Fibroblast of peridontal ligament (primary cell): ENCODE data around the gene ANKRD65.
"Not testable (repeated sequence)": the region's sequence is repeated elsewhere in the genome, so short reads cannot be mapped to it uniquely, and the experiment has no call there.

Source experiments
- DNase-seq: peaks from one replicate; pipeline ENCODE4 v3.0.0-alpha.2; 2010; ENCODE audit errors: extremely low read depth

ANKRD65 gene

DNA sequence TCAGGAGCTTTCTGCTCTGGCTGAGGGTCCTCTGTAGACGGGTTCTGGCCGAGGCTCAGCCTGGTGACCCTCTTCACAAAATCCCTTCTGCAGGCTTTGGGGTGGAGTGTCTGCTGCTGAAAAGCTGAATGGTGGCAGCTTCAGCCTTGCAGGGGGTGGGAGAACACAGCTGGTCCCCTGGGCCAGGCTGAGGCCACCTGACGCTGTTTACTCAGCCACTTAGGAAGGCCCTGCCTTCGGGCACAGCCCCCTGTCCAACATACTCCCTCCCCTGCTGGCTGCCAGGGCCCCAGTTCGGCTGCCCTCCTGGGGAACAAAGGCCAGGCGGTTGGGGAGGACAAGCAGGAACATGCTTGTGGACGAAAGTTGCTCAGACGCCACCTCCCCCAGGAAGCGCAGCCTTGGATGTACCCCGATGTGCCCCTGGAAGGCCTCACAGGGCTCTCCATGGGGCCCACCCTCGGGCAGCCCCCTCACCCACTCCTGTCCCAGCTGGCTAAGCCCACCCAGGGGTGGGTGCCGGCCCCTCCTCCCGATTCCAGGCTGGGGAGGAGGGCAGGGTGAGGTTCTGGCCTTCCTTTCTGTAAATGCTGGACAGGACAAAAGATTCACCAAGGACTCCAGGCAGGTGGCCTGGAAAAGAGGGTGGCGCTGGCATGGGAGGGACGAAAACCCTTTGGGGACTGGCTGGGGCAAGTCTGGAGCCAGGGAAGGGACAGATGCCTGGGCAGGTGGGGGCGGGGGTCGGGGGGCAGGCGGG lies at the start of gene ANKRD65:
Gene ANKRD65 (minus strand): TSS at position 130 of the 760 bp plus-strand sequence. CDS start 271 bp downstream, outside the sequence.
- DNase-seq: no peak

DNA sequence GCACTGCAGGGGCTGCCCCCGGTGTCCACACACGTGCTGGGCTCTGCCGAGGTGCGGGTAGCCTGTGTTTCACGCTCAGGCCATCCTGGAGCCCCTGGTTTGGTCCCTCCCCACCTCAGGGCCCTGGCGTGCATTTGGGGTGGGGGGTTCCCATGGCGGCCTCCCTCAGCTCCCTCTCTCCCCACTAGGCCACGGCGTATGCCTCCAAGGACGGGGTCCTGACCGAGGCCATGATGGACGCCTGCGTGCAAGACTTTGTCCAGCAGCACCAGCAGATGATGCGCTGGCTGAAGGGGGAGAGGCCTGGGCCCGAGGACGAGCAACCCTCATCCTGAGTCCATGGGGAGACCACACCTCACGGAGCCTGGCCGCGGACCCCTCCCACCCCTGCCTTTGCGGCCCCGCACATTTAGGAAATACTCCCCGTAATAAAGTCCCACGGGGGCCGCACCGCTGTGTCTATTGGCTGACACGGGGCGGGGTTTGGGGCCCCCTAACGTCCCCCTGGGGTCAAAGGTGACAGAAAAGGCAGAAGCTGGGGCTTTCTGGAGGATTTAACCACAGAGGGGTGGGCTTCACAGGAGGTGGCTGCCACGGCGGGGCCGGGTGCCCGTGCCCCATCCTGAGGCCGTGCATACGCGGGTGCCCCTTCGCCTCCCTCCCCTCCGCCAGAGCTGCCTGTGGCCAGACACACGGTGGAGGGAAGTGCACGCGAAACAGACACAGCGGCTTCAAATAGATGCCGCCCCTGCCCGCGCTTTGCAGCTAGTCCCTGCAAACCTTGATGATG lies 47.3 kb upstream of the ANKRD65 start:
- DNase-seq: not testable (repeated sequence)

DNA sequence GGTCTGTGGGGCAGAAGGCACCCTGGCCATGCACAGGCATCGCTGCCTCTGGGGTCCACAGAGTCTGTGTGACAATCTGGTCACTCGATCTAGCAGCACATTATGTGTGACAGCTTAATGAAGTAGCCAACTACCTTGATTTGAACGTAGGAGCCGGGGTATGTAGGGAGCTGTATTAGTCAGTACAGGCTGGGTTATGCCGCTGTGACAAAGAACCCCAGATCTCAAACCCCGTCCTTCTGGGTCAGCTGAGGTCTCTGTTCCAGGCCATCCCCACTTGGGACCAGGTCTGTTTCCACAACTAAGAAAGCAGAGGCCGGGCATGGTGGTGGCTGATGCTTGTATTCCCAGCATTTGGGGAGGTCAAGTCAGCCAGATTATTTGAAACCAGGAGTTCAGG lies 42.2 kb upstream of the ANKRD65 start:
- no peak for DNase-seq

DNA sequence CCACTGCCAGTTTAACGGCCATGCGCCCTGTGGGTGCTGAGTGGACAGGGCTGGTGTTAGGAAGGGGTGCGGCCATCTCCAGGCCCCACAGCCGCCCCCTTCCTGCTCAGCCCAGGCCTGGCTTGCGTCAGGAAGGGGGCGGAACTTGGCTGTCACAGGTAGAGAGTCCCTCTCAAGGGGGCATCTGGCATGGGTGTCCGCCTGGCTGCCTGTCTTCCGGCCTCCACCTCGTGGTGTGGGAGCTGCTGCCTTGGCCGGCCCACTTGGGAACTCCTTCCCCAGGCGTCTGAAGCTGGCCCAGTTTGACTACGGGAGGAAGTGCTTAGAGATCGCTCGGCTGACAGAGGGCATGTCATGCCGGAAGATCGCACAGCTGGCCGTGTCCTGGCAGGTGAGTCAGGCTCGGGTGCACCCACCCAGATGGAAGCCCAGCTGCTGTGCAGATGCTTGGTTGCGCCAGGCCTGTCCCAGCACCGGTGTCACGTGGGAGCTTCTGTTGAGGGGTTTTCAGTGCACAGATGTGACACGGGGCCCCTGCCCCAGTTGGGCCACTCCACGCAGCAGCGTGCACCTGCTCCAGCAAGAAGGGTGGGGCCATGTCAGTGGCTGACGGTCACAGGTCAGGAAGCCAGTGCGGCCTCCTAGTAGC lies 41.4 kb upstream of the ANKRD65 start:
- DNase-seq: peak; percentile 10

DNA sequence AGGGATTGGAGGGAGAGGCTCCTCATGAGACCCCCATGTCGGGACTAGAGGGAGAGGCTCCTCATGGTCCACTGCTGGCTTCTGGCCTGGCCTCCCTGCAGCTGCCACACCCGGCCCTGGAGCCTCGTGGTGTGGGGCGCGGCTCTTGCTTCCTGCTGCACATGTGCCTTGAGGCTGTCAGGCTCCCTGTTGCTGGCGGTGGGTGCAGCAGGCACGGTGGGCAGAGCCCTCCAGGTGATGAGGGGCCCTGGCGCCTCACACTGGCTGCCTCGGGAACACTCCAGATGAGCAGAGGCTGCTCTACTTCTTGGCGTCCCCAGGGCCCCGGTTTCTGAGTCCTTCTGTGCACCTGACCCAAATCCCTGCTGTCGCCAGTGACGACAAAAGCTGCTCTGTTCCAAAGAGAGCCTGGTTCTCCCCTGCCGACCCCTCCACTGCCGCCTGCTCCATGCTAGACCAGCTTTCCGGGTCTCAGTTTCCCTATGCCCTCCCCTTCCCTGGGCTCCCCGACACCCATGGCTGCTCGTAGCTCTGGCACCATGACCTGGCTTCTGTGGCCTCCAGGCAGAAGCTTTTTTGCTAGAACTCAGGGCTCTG lies 40.7 kb upstream of the ANKRD65 start:
- DNase-seq: no peak

DNA sequence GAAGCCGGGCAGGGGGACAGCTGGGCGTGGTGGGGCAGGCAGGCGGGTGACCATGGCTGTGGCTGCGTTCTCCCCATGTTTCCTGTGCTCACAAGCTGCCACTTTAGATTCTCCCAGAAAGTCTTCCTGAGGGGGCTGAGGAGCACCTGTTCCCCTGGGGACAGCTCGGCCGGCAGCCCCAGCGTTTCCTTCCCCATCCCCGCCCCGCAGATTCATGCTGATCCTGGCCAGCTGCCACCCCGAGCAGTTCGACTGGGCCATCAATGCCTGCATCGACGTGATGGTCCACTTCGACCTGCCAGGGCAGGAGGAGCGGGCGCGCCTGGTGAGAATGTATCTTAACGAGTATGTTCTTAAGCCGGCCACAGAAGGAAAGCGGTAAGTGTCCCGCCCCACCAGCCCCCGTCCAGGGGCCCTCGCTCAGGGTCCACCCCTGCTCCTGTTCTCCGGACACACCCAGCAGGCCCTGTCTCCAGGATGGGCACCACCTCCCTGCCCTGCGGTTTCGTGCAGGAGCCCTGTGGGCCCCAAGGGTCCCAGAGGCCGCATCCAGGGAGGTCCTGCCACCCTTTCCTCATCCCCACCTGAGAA lies 39.6 kb upstream of the ANKRD65 start:
- DNase-seq: no peak

DNA sequence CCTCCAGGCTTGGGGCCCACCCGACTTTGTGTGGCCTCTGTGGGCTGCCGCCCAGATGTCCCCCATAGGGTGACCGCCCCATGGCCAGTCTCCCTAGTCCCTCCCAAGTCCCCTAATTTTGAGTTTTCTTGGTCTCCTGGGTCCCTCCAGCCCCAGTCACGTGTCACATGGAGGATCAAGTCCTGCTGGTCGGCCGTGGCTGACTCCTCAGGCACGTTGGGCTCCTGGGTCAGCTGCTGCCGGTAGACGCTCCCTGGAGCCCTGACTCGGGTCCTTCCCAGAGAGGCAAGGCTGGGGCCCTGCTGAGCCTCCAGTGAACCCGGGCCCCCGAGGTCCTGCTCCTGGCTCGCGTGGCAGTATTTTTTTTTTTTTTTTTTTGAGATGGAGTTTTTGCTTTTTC lies 38.6 kb upstream of the ANKRD65 start:
- DNase-seq: not testable (repeated sequence)

DNA sequence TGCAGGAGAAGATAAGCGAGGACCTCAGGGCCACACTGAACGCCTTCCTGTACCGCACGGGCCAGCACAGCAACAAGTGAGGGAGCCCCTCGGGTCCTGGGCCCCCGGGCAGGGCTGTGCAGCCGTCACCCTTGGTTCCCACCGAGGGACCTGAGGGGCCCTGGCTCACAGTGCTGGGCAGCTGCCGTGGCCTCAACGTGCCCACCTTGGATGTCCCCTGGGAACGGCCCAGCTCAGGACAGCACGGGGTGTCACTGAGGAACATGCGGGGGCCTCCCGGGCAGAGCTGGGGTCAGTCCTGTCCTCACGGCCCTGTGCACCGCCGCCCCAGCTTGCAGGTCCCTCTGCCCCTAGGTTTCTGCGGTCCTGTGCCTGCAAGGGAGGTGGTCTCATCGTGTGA lies 38.1 kb upstream of the ANKRD65 start:
- DNase-seq: not testable (repeated sequence)

DNA sequence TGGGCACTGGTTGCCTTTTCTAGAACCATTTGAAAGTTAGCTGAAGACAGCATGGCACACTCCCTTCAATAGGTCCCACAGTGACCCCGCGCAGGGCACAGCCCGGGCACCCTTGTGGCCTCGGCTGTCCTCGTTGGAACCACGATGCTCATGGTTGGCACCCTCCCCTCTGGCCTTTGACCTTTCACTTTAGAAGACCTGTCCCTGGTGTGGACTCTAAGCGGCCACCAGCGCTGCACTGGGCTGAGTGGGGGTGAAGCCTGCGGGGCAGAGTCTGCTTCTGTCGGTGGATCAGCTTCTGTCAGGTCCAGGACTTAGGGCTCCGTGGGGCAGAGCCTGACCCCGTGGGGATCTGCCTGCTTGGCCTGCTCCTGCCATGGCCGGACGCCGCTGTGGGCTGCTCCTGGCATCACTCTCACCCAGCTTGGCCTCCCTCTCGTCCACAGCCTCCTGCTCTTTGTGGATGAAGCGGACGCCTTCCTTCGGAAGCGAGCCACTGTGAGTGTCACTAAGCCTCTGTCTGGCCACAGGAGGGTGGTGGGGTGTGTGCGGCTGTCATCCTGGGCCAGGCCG lies 35.7 kb upstream of the ANKRD65 start:
- not testable (repeated sequence) for DNase-seq

DNA sequence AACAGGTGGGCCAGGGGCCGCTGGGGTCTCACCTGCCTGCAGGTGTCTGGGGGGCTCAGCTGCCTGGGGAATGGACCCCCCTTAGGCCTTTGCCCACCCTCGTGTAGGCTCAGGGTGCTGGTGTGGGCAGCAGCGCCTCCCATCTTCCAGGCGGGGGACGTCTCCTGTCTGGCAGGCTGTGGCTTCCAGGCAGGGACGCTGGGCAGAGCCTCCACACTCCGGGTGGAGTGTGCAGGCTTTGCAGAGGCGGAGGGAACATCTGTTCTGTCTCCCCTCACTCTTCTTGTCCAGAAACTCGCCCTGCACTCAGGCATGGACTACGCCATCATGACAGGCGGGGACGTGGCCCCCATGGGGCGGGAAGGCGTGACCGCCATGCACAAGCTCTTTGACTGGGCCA lies 34.9 kb upstream of the ANKRD65 start:
- DNase-seq: not testable (repeated sequence)

DNA sequence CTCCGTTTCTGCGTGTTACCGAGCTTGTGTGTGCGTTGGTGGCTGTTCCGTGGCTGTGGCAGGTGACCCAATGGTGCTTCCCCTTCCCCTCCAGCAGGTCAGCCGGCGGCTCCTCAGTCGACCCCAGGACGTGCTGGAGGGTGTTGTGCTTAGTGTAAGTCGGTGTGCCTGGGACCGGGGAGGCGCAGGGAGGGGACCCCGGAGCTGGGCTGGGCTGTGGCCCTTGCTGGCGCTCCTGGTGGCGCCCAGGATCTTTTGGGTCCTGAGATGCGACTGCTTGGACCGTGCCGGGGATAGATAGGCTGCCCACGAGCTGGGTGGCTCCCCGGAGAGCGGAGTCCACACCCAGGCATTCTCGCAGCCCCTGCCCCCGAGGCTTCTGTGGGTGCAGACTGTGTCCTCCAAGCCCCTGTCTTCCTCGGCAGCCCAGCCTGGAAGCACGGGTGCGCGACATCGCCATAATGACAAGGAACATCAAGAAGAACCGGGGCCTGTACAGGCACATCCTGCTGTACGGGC lies 34.3 kb upstream of the ANKRD65 start:
- no peak for DNase-seq

DNA sequence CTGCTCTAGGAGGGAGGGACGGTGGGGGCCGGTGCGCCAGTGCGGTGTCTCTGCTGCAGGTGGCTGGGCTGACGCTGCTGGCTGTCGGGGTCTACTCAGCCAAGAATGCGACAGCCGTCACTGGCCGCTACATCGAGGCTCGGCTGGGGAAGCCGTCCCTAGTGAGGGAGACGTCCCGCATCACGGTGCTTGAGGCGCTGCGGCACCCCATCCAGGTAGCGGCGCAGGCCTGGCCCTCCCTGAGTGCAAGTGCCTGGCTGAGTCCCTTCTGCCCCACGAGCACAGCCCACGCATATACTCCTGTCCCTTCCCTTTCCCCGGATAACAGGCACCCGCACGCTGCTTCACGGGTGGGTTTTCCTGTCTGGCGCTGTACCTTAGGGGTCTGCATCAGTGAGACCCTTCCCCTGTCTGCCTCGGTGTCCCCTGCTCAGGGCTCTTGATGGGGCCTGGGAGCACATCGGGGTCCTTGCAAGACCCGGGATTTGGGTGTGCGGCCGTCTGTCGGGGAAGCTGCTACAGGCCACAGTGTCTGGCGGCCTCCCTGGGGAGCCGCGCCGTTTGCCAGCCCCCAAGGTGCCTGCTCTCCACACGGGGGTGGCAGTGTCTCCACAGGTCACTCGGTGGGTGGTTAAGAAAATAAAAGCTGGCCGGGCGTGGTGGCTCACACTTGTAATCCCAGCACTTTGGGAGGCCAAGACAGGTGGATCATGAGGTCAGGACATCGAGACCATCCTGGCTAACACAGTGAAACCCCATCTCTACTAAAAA lies 33.4 kb upstream of the ANKRD65 start:
- DNase-seq: not testable (repeated sequence)

DNA sequence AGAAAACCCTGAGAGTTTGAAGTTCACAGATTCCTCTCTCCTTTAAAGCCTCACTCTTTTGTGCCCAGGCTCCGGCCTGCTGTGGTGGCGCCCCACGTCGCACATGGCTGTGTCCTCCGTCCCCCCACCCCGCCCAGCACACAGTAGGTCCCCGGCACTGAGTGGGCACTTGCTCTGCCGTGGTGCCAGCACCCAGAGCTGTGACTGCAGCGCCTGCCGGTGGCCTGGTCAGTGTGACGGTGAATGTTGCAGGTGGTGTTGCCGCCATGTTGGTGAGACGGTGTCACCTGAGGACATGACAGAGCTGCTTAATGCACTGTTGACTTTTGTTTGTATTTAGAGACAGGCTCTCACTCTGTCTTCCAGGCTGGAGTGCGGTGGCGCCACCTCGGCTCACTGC lies 31.8 kb upstream of the ANKRD65 start:
- DNase-seq: no peak

DNA sequence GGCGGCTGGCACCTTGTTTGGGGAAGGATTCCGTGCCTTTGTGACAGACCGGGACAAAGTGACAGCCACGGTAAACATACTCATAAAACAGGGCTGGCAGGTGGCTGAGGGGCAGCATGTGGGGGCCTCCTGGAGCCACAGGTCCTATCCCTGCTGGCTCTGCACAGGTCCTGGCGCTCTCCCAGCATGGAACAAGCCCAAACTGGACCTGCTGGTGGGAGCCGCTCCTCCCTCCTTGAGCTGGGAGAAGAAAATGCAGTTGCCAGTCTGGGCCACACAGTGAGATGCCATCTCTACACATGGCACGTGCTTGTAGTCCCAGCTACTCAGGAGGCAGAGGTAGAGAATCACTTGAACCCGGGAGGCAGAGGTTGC lies 31.3 kb upstream of the ANKRD65 start:
- DNase-seq: not testable (repeated sequence)

DNA sequence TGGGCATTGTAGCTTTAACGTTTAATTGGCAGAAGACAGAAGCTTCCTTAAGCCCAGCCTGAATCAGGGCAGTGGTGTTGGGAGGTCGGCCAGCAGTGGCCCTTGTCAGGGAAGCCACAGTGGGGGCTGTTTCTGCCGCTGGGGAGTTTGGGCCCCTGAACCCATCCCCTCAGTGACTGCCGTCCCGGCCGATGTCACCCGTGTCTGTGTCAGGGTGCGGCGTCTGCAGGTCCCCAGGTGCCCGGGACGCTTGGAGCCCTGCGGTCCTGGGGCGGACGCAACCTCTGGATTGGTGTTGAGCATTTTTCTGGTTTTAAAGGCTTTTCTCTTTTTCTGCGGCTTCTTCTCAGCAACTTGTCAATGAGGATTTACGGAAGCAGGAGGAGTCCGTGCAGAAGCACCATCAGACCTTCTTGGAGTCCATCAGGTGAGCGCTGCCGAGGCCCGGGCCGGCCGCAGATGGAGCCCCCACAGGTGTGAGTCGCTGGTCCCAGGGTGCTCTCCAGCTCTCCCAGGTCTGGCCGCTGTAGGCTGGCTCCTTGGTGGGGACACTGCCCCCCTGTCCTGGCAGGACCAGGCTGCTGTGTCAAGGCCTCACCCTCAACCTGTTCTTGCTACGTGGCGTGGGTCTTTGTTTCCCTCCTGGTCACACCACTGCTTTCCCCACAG lies 30.8 kb upstream of the ANKRD65 start:
- DNase-seq: no peak

DNA sequence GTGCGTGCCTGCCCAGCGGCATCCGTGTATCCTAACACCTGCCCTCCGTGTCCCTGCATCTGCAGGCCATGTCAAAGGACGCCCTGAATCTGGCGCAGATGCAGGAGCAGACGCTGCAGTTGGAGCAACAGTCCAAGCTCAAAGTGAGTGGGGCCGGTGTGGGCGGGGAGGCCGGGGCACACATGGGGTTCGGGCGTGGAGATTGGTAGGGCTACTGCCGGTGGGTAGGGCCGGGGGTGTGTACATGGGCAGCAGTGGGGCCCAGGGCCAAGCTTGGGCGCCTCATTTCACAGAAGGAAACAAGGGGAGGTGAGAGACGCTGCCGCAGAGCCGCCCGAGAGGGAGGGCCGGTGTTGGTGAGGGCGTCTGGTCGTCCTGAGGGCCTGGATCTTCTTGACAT lies 29.5 kb upstream of the ANKRD65 start:
- DNase-seq: not testable (repeated sequence)

DNA sequence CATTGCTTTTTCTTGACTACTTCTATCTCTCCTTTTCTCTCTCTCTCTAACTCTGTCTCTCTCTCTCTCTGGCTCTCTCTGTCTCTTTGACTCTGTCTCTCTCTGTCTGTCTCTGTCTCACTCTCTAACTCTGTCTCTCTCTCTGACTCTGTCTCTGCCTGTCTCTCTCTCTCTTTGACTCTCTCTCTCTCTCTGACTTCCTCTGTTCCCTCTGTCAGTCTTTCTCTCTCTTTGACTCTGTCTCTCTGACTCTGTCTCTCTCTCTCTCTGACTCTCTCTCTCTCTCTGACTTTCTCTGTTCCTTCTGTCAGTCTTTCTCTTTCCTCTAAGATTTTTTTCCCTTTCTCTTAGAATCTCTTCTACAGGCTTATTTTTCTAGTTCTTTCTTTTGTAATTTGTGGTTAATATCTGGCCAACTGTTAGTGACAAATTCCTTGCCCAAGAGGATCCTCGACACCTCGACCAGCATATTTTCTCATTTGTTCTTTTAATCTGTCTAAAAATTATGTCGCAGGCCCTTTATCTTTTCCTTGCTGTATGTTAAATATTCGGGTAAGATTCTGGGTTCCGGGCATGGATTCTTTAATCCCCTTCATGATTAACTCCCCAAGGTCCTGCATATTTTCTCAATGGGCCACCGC lies 28.1 kb upstream of the ANKRD65 start, which contains the start of gene ATAD3C:
Gene ATAD3C (plus strand): TSS at position 591 of the 641 bp plus-strand sequence. CDS start 995 bp downstream, outside the sequence.
- DNase-seq: no peak

DNA sequence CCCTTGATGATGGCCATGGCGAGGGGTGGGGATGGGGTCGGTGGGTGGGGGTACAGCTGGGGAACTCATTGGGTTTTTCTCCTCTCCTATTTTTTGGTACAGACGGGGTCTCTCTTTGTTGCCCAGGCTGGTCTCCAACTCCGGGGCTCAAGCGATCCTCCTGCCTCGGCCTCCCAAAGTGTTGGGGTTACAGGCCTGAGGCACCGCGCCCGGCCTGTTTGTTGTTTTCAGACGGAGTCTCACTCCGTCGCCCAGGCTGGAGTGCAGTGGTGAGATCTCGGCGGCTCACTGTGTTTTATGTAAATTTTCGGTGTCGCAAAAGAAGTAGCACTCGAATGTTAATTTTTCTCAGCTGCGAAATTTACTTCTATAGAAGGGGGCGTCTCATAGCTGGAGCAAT lies 25.6 kb upstream of the ANKRD65 start:
- DNase-seq: not testable (repeated sequence)

DNA sequence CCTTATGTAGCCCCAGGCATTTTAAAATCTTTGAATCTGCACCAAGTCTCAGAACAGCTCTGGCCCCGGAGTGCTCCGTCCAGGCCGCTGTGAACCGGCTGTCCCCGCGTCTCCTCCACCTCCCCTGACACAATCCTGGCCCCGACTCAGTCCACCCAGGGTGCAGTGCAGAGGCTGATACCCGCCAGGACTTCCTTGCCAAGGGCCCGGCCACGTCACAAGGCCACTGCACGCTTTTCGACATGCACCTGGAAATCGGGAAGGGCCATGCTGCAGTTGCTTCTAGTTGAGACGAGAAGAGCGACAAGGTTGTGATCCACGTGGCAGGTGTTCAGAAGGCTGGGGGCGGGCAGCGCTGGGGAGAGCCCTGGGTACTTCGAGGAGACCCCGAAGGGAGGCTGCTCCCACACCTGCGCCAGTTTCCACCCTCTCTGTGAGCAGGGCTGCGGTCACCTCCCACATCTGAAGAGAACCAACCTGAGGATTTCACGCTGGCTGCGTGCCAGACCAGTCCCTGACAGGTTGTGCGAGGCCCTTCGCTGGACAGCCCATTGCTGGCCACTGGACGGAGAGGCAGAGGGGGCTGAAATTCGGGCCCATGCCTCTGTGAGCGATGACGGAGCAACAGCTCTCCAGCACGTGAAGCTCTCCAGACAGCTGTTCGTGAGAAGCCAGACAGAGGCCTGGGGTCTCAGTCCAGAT lies 21.1 kb upstream of the ANKRD65 start:
- no peak for DNase-seq
